ENCODE measurements around the gene EHD1.
A peak's percentile ranks its signal among the peaks of the same experiment; 100 is the strongest.

Gene EHD1

DNA sequence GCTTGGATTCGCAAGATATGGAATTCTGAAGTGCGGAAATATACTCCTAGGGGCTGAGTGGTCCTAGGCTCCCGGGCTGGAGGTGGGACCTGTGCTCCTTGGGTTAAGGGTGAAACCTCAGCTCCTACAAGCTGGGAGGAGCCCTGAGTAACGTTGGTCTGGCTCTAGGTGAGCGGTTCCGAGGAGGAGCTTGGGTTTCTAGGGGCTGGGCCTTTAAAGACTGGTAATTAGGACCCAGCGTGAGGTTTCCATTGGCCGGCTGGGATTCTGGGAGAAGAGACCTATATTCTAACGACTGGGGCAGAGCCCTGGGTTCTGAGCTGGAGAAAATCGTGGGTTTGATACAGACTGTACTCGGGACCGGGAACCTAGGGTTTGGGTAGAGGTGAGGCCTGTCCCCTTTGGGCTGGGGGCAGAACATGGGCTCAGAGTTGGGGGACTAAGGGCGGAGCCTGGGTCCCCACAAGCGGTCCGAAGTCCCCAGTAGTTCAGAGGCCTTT is 74.5 kb downstream of the EHD1 start:
- DNase-seq (ENCODE audit: low read depth in 1 of 2, low spot score in 1 of 2) = peak in 1 of 2 experiments; percentile 64
- TF ChIP-seq JUND (IDR thresholded peaks at IDR 0.05; ENCODE audit: low read depth) = no peak
- in situ Hi-C loops (cut with HindIII; ENCODE audit: low pct_unique_long_range_greater_than_20kb, low sequenced_read_pairs) = no loop called here

DNA sequence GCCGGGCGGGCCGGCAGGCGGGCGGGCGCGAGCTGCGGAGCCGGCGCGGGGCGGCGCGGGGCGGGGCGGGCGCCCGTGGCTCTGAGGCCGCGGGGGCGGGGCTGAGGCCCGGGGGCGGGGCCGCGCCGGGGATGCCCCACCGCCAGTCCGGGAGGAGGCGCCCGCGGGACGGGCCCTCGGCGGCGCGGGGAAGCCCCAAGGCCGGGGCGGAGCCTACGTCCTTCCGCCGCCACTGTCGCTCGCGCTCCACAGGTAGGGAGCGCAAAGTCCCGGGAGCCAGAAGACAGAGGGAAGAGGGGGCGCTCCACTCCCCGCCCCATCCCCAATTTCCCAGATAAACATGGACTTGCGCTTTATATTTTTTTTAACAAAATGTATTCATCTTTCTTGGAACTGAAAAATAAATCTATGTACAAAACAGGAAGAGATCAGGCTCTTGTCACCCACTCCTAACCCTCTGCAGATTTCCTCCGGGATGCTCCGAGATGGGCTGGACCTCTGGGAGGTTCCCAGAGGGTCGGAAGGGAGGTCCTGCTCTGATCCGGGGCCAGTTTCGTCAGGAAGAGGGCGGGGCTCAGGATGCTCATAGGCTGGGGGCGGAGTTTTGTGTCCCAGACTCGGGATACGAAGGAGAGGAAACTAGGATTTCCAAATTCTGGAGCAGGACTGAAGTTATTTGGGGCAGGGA is 75.1 kb downstream of the EHD1 start, which contains the start of gene MAP4K2:
Gene MAP4K2 (minus strand): TSS at position 57 of the 688 bp plus-strand sequence. CDS start 65 bp downstream, outside the sequence.
- DNase-seq (ENCODE audit: low read depth in 1 of 2, low spot score in 1 of 2) = peak; percentile 93 to 95
- no peak for TF ChIP-seq JUND (IDR thresholded peaks at IDR 0.05; ENCODE audit: low read depth)
- in situ Hi-C loops (cut with HindIII; ENCODE audit: low pct_unique_long_range_greater_than_20kb, low sequenced_read_pairs) = no loop called here

DNA sequence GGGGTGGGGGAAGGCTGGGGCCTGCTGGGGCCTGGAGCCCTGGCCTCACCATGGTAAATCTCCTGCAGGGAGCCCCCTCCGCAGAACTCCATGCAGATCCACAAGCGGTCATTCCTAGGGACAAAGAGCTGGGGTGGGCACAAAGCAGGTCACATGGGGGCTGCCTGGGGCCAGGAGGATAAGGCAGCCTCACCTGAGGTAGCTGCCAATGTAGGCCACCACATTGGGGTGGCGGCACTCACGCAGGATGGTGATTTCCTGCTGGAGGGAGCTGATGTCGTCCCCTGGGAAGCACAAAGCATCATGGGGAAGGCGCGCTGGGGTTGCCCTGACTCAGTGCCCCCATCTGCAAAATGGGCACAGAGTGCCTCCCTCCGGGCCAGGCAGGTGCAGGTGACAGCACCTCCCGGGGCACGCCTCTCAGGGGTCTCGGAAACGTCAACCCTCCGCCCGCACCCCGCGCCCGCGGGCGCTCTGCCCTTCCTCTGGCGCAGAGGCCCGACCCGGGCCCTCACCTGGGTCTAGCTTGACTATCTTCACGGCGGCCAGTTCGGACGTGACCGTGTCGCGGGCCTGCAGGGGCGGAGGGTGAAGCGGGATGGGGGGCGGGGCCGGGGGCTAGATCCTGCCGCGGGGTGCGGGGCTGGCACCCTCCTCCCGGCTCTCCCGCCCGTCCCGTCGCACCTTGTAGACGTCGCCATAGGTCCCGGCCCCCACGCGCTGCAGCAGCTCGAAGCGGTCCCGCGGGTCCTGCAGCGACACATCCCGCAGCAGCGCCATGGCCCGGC is 75.9 kb downstream of the EHD1 start:
- in situ Hi-C loops (cut with HindIII; ENCODE audit: low pct_unique_long_range_greater_than_20kb, low sequenced_read_pairs) = no loop called here
- no peak for DNase-seq (ENCODE audit: low read depth in 1 of 2, low spot score in 1 of 2)
- no peak for TF ChIP-seq JUND (IDR thresholded peaks at IDR 0.05; ENCODE audit: low read depth)
